Heart left ventricle (tissue), 16 donors: ENCODE results near the gene ATP2B1. TPM values are rescaled to one million over a fixed set of nuclear protein-coding genes. Genes with fewer than 3 reads are reported as not detected.

Experiments used
- ATAC-seq, 4 donors: fragments of 200-7000 bp; cut with Tn5 transposase; one replicate each; pipeline ENCODE4 v1.9.1; 2020 to 2022; ENCODE audit warnings: moderate library complexity in 4 of 4, mild to moderate bottlenecking in 3 of 4, moderate number of reproducible peaks in 1 of 4
- DNase-seq, 5 donors: peaks; one replicate each; pipeline ENCODE4 v3.0.0-alpha.2; 2020
- H3K27ac ChIP-seq, 12 donors: fragments of 200-600 bp; sonication (generic) in 4 of 12; one replicate each; pipeline versions ENCODE4 v1.5.0 to v1.8.0; 2016 to 2022; ENCODE audit warnings: mild to moderate bottlenecking in 2 of 12
- H3K27me3 ChIP-seq, 9 donors: fragments of 200-600 bp; sonication (generic) in 2 of 9; one replicate each; pipeline versions ENCODE4 v1.5.1 to v1.8.0; 2016 to 2022; ENCODE audit warnings: mild to moderate bottlenecking in 3 of 9
- H3K36me3 ChIP-seq, 9 donors: fragments of 200-600 bp; sonication (generic) in 2 of 9; one replicate each; pipeline versions ENCODE4 v1.5.0 to v1.8.0; 2018 to 2022; ENCODE audit warnings: mild to moderate bottlenecking in 2 of 9
- H3K4me1 ChIP-seq, 12 donors: fragments of 200-600 bp; sonication (generic) in 4 of 12; one replicate each; pipeline versions ENCODE4 v1.5.0 to v1.8.0; 2016 to 2022; ENCODE audit warnings: mild to moderate bottlenecking in 3 of 12
- H3K4me3 ChIP-seq, 12 donors: fragments of 200-600 bp; sonication (generic) in 4 of 12; one replicate each; pipeline versions ENCODE4 v1.5.0 to v1.8.0; 2017 to 2022; ENCODE audit warnings: mild to moderate bottlenecking in 9 of 12, moderate library complexity in 4 of 12
- H3K9me3 ChIP-seq, 12 donors: fragments of 200-600 bp; sonication (generic) in 4 of 12; one replicate each; pipeline versions ENCODE4 v1.5.0 to v1.8.0; 2016 to 2022; ENCODE audit warnings: mild to moderate bottlenecking in 1 of 12
- POLR2A ChIP-seq, 2 donors: fragments of 450-650 bp; IDR thresholded peaks; one replicate each; pipeline ENCODE4 v1.6.1; 2017; ENCODE audit warnings: antibody characterized with exemption in 2 of 2, mild to moderate bottlenecking in 2 of 2, moderate library complexity in 2 of 2
- WGBS, 4 donors: extraction: QIAGEN DNeasy Blood & Tissue Kit in 2 of 4; methylation state at CpG; one replicate each; pipeline versions ENCODE4 v1.1.5 to v1.1.7; 2013 to 2018; 5-methylcytosine and 5-hydroxymethylcytosine counted together
- intact Hi-C, 10 donors: fragments of 100-400 bp; cut with DNase I; formaldehyde crosslinking; loops; one replicate each; pipeline versions ENCODE4 v1.11.1 to v1.14.2; 2022
- polyA plus RNA-seq, 2 donors: library from polyadenylated mRNA; stranded (reverse); fragments of 200-250 nt; gene quantifications; one replicate each; pipeline ENCODE4 v1.2.3, GENCODE V29; 2013
- total RNA-seq, 9 donors: library from RNA; depleted of rRNA in 2 of 9; stranded (reverse); fragments of >200 nt in 2 of 9; fragmentation: NEBNext Ultra II Directional in 3 of 9; extraction: Animal tissue kit (Norgen Biotek cat#: 25700) in 3 of 9; gene quantifications; one replicate each; pipeline versions ENCODE4 v1.1.0 to v1.2.4, GENCODE V29; 2016 to 2023
- TF ChIP-seq, protein P1 (sequence below), 12 donors: fragments of 200-600 bp; sonication (generic) in 4 of 12; IDR thresholded peaks; one replicate each; pipeline versions ENCODE4 v1.5.0 to v1.8.0; 2018 to 2022; ENCODE audit warnings: antibody characterized with exemption in 12 of 12, mild to moderate bottlenecking in 5 of 12
- donor health status: ischemic (EF 13 %, LVEDD 7.1; RV severe dilation, severe dysfunction).
- donor health status: healthy with polysubstance abuse.
- donor health status: DM: no; HTN: yes; CAD: no.
- donor health status: DM: no; HTN: no; CAD: no.
- donor health status: ischemic (EF 25% LVEDD 6.9; RV normal size, moderate dysfunction).
- donor health status: ischemic (EF 25% LVEDD 5.7; RV mildly dilated, moderate dysfunction).
- donor health status: healthy.
- donor health status: DM: yes; HTN: yes; CAD: no.
- donor health status: ischemic (EF 35%, LVEDD 5.7; RV mildly dilated, moderate dysfunction).
- donor health status: nonischemic (EF 11% LVEDD 7.7; RV severe dilation, severe dysfunction).
- donor health status: DM: yes; HTN: yes; CAD: no.
- donor health status: PGD.
- donor health status: ischemic (EF 29% LVEDD 5.4; RV normal size, mild dysfunction).
- donor health status: nonischemic (EF 23%, LVEDD 6.1; RV moderate dilation, normal function).

Gene ATP2B1
- total and polyA plus RNA-seq, 11 donors: 3.3 to 34.9 (median 18.5) TPM

- Histone ChIP-seq H3K27ac (no peak overlapping the region), H3K36me3 (no peaks in the 10 kb centered on the region), H3K4me3 (no peak overlapping the region), H3K4me1 (peaks cover 0 to 32% (median 19%) of the 10 kb centered on the region in 12 donors), H3K9me3 (no peaks in the 10 kb centered on the region), H3K27me3 (no peaks in the 10 kb centered on the region)
- no peak for ATAC-seq
- no peak for DNase-seq
- TF ChIP-seq, protein P1, sequence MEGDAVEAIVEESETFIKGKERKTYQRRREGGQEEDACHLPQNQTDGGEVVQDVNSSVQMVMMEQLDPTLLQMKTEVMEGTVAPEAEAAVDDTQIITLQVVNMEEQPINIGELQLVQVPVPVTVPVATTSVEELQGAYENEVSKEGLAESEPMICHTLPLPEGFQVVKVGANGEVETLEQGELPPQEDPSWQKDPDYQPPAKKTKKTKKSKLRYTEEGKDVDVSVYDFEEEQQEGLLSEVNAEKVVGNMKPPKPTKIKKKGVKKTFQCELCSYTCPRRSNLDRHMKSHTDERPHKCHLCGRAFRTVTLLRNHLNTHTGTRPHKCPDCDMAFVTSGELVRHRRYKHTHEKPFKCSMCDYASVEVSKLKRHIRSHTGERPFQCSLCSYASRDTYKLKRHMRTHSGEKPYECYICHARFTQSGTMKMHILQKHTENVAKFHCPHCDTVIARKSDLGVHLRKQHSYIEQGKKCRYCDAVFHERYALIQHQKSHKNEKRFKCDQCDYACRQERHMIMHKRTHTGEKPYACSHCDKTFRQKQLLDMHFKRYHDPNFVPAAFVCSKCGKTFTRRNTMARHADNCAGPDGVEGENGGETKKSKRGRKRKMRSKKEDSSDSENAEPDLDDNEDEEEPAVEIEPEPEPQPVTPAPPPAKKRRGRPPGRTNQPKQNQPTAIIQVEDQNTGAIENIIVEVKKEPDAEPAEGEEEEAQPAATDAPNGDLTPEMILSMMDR (IDR thresholded peaks at IDR 0.05): no peak
- TF ChIP-seq POLR2A (IDR thresholded peaks at IDR 0.05): no peak
- intact Hi-C loops: loop anchor here in 8 of 10 donors (5.0 to 10.0 kb wide), 8 partner anchors 158 to 1408 kb away; partner anchors contain the start of genes ATP2B1 (in 5 of the 8) and CCER1 (in 1 of the 8)
- 67 to 77% (median 72%) methylated on average over 4 of the region's 4 CpGs for WGBS, 4 donors
These were observed 161.5 kb downstream of the ATP2B1 start for GRCh38 chr12:89547101-89547500.

DNA sequence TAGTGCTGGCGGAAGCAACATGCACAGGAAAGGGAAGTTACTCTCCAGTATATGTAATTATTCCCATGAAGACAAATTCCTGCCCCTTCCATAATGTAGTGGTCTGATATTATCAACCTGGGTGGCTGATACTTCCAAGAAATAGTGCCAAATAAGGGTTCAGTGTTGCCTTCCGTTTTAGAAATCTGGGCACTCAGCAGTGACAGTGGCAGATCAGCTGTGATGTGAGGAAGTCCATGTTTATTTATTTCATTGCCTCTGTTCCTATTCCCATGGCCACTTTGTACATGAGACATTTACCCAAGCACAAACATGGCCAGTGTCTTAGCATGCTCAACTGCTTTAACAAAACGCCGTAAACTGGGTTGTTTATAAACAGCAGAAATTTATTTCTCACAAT lies 162.5 kb downstream of the ATP2B1 start:
- WGBS, 4 donors: 79 to 93% (median 90%) methylated on average over 4 of the region's 4 CpGs
- no peak for ATAC-seq
- intact Hi-C loops: loop anchor here in 8 of 10 donors (5.0 to 10.0 kb wide), 8 partner anchors 159 to 1409 kb away; partner anchors contain the start of genes ATP2B1 (in 5 of the 8) and CCER1 (in 1 of the 8)

GRCh38 chr12:89544681-89545184 lies 163.9 kb downstream of the ATP2B1 start:
- DNase-seq: peak; percentile 59 to 83 (median 66)
- no peak overlapping the region for H3K4me3 ChIP-seq
- ATAC-seq: peak; percentile 91 to 95 (median 93)
- intact Hi-C loops: loop anchor here (2.0 to 10.0 kb wide), 17 partner anchors 160 to 1418 kb away; partner anchors contain the start of genes ATP2B1 (in 5 of the 10) and CCER1 (in 2 of the 10)
- H3K4me1 ChIP-seq: peaks cover 0 to 32% (median 19%) of the 10 kb centered on the region in 12 donors
- H3K9me3 ChIP-seq: no peaks in the 10 kb centered on the region
- H3K27ac ChIP-seq: peak overlapping the region in 6 of 12 donors; percentile 18 to 57 (median 46)
- 31 to 40% (median 33%) methylated on average over 6 of the region's 6 CpGs for WGBS, 4 donors
- H3K36me3 ChIP-seq: no peaks in the 10 kb centered on the region
- TF ChIP-seq, protein P1 (IDR thresholded peaks at IDR 0.05): no peak
- no peak for TF ChIP-seq POLR2A (IDR thresholded peaks at IDR 0.05)
- H3K27me3 ChIP-seq: no peaks in the 10 kb centered on the region

More for the DNA sequence above, 162.5 kb downstream of the ATP2B1 start:
- Histone ChIP-seq H3K4me1 (peaks cover 0 to 32% (median 19%) of the 10 kb centered on the region in 12 donors), H3K36me3 (no peaks in the 10 kb centered on the region), H3K27me3 (no peaks in the 10 kb centered on the region), H3K9me3 (no peaks in the 10 kb centered on the region), H3K4me3 (no peak overlapping the region), H3K27ac (no peak overlapping the region)
- no peak for TF ChIP-seq POLR2A (IDR thresholded peaks at IDR 0.05)
- TF ChIP-seq, protein P1 (IDR thresholded peaks at IDR 0.05): no peak
- DNase-seq: no peak

DNA sequence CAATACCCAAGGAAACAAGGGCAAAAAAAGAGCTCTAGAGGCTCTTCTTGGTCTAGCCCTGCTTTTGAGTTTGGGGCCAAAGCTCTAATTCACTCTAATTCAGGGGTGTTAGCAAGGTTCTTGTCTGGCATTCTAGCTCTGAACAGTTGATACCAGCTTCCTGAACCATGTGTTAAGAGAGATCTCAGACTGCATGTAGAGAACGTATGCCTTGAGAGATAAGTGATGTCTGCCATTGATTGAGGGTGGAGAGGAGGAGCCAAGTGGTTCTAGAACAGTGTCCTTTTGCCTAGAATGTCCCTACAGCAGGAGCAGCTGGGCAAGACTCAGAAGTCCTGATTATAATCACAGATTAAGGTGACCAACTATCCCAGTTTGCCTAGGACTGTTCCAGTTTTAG lies 164.6 kb downstream of the ATP2B1 start:
- Histone ChIP-seq H3K27me3 (no peaks in the 10 kb centered on the region), H3K4me1 (peaks cover 0 to 32% (median 19%) of the 10 kb centered on the region in 12 donors), H3K9me3 (no peaks in the 10 kb centered on the region), H3K4me3 (no peak overlapping the region), H3K36me3 (no peaks in the 10 kb centered on the region), H3K27ac (peak overlapping the region in 1 of 12 donors; percentile 57)
- 65 to 86% (median 79%) methylated on average over 1 of the region's 1 CpG for WGBS, 4 donors
- intact Hi-C loops: loop anchor here (2.0 to 10.0 kb wide), 17 partner anchors 161 to 1418 kb away; partner anchors contain the start of genes ATP2B1 (in 5 of the 10) and CCER1 (in 2 of the 10)
- TF ChIP-seq, protein P1 (IDR thresholded peaks at IDR 0.05): no peak
- TF ChIP-seq POLR2A (IDR thresholded peaks at IDR 0.05): no peak
- ATAC-seq (no peak), DNase-seq (no peak)
